Measurements from ENCODE around the gene VPS37D.

- TF ChIP-seq MLX (CRISPR knock-in tag; IDR thresholded peaks at IDR 0.05) (no peak), CTCF (IDR thresholded peaks at IDR 0.05) (no peak)
Observed at GRCh38 chr7:73647725-73648592, 19.7 kb upstream of the VPS37D start.

Measured in WTC11 (cell line).